Eye (tissue), 1 donor: ENCODE measurements around the gene MYBPH.

Experiments
- DNase-seq: peaks from one replicate; pipeline ENCODE4 v3.0.0-alpha.2; 2015

The MYBPH gene

GRCh38 chr1:203126866-203127665 is 48.6 kb downstream of the MYBPH start:
- peak; percentile 38 for DNase-seq

- peak; percentile 62 for DNase-seq
Observed at GRCh38 chr1:203126151-203126865, 49.3 kb downstream of the MYBPH start.

GRCh38 chr1:203124546-203125317 is 50.9 kb downstream of the MYBPH start:
- DNase-seq: no peak

DNA sequence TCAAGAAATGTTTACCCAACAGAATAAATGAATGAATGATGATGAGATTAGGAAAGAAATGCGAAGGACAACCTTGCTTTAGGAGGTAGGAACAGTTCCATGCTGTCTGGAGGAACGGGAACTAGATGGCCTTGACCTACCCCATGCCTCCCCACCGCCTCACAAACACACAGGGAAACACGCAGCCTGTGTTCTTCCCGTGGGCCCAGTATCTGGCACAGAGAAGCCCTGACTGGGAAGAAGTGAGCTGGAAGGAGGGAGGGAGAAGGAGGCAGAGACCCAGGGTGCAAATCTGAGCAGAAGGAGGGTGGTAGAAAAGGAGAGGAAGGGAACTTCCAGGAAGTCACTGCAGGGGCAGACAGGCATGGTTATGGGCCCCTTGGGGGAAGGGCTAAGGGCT is 51.6 kb downstream of the MYBPH start:
- DNase-seq: no peak

DNA sequence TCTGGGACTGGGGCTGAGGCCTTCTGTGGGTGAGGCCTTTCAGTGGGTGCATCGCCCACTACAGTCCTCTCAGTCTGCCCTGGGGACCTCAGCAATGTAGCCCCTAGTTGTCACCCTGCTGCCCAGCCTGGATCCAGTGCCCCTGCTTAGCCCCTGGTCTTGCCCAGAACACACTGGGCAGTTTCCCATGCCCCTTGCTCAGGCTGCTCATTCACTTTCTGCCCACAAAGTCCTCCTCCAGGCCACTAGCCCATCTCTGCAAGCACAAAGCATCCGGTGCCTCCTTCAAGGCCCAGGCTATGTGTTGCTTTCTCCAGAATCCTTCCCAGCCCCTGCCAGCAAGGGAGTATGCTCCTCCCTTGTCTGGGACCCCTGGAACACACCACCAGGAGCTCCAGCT is 53.5 kb downstream of the MYBPH start:
- no peak for DNase-seq

DNA sequence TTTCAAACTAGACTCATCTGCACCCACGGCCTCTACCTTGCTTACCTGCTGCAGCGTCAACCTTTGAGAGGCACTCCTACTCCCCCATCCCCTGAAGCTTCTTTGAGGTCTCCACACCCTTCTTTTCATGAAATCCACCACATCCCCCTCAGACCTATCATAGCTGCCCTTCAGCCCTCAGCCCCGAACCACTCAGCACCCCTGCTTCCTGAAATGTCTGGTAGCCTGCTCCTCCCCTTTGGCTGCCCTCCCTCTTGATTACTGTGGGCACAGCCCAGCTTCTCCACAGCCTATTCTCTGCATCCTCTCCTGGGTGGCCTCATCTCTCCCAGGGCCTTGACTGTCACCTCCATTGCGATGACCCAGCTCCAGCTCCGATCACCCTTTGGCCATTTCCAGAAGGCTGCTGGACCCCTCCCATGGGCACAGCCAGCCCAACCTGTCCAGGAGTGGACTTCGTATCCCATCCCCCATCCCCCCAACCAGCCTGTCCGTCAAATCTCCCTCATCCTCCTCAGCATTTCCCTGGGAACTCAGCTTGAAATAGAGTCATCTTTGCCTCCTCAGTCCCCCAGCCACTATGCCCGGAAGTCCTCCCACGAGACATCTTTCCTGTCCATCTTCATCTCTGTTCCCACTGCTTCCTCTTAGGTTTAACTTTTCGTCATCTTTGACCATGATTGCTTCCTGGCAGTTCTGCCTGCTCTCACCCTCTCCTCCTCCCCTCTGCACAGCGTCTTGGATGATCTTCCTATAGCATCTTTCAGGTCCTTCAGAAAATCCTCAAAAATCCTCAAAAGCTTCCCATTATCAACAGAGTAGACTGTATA is 54.2 kb downstream of the MYBPH start:
- DNase-seq: no peak

DNA sequence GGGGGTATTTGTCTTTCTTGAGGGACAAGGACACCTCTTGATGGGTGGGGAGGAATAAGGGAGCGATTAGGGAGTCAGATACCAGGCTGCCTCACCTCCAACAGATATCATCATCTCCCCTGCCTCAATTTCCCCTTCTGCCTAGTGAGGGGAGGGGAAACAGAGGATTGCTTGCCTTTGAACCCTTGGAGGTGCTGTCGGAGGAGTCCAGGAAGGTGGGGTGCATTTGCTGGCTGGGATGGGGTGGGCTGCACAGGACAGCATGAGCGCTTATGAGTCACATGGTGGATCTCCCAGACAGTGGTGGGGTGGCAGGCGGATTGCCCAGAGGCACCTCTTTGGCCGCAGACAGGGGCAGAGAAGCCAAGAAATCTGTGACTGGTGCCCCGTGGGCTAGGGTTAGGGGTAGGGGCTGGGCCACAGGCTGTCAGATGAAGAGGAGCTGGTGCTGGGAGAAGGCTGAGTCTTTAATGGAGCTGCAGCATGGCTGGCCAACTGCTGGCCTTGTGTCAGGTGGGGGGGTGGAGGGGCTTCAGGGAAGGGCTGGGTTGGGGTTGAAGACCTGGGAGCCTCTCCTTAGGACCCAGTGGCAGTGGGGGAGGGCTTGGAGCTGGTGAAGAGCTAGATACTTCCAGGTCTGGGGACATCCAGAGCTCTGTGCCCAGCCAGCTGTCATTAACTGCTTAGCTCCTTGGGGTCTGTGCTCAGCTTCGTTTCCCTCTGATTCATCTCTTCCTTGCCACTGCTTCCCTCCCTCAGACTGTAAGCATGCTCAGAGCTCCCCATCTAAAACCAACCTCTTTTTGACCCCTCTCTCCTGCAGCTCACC is 55.1 kb downstream of the MYBPH start:
- no peak for DNase-seq
